Lower leg skin (tissue), 4 donors: Measurements from ENCODE around the gene CHD8. TPM values are rescaled to one million over a fixed set of nuclear protein-coding genes. Genes with fewer than 3 reads are reported as not detected.

Experiments
- DNase-seq, 2 donors: peaks; one replicate each; pipeline ENCODE4 v3.0.0-alpha.2; 2019; ENCODE audit warnings: low spot score in 2 of 2
- H3K4me3 ChIP-seq: fragments of 200-600 bp; sonication (generic); 2 replicates; pipeline ENCODE4 v1.5.1; 2017; ENCODE audit warnings: mild to moderate bottlenecking, low read depth; ENCODE audit not compliant: poor library complexity, severe bottlenecking
- POLR2A ChIP-seq, 2 donors: fragments of 450-650 bp; IDR thresholded peaks; one replicate each; pipeline ENCODE4 v1.6.1; 2016 to 2017; ENCODE audit warnings: antibody characterized with exemption in 2 of 2, mild to moderate bottlenecking in 1 of 2, moderate library complexity in 1 of 2
- WGBS, 2 donors: methylation state at CpG; one replicate each; pipeline ENCODE4 v1.1.5; 2018; 5-methylcytosine and 5-hydroxymethylcytosine counted together
- intact Hi-C: fragments of 100-400 bp; cut with DNase I; formaldehyde crosslinking; loops from one replicate; pipeline ENCODE4 v1.15.0; 2023; ENCODE audit warnings: low total_unique reads
- total RNA-seq, 4 donors: library from RNA; depleted of rRNA; stranded (reverse); fragments of >200 nt; gene quantifications; one replicate each; pipeline ENCODE4 v1.1.0, GENCODE V29; 2016
- TF ChIP-seq, protein P1 (sequence below), 3 donors: fragments of 450-650 bp; IDR thresholded peaks; one replicate each; pipeline ENCODE4 v1.5.1; 2016; ENCODE audit warnings: antibody characterized with exemption in 3 of 3, mild to moderate bottlenecking in 3 of 3, moderate library complexity in 2 of 3

Gene CHD8
- total RNA-seq, 4 donors from 2014 or later = 78.4 to 98.6 (median 97.0) TPM

GRCh38 chr14:21431126-21431525 lies 24.8 kb downstream of the CHD8 start:
- TF ChIP-seq POLR2A (IDR thresholded peaks at IDR 0.05) = no peak
- TF ChIP-seq, protein P1, sequence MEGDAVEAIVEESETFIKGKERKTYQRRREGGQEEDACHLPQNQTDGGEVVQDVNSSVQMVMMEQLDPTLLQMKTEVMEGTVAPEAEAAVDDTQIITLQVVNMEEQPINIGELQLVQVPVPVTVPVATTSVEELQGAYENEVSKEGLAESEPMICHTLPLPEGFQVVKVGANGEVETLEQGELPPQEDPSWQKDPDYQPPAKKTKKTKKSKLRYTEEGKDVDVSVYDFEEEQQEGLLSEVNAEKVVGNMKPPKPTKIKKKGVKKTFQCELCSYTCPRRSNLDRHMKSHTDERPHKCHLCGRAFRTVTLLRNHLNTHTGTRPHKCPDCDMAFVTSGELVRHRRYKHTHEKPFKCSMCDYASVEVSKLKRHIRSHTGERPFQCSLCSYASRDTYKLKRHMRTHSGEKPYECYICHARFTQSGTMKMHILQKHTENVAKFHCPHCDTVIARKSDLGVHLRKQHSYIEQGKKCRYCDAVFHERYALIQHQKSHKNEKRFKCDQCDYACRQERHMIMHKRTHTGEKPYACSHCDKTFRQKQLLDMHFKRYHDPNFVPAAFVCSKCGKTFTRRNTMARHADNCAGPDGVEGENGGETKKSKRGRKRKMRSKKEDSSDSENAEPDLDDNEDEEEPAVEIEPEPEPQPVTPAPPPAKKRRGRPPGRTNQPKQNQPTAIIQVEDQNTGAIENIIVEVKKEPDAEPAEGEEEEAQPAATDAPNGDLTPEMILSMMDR (IDR thresholded peaks at IDR 0.05) = no peak
- no peak overlapping the region for H3K4me3 ChIP-seq
- WGBS, 2 donors = 40 to 72% methylated on average over 2 of the region's 2 CpGs
- peak in 1 of 2 donors; percentile 83 for DNase-seq
- intact Hi-C loops = no loop called here

GRCh38 chr14:21428930-21429329 lies 27.0 kb downstream of the CHD8 start:
- no peak overlapping the region for H3K4me3 ChIP-seq
- no peak for DNase-seq
- intact Hi-C loops = no loop called here
- TF ChIP-seq, protein P1 (IDR thresholded peaks at IDR 0.05) = no peak
- no peak for TF ChIP-seq POLR2A (IDR thresholded peaks at IDR 0.05)
- WGBS, 2 donors = 83 to 87% methylated on average over 4 of the region's 4 CpGs

GRCh38 chr14:21426692-21427091 lies 29.2 kb downstream of the CHD8 start:
- 89 to 95% methylated on average over 1 of the region's 1 CpG for WGBS, 2 donors
- no peak for DNase-seq
- no peak overlapping the region for H3K4me3 ChIP-seq
- intact Hi-C loops = no loop called here
- TF ChIP-seq POLR2A (IDR thresholded peaks at IDR 0.05) = no peak
- TF ChIP-seq, protein P1 (IDR thresholded peaks at IDR 0.05) = no peak

DNA sequence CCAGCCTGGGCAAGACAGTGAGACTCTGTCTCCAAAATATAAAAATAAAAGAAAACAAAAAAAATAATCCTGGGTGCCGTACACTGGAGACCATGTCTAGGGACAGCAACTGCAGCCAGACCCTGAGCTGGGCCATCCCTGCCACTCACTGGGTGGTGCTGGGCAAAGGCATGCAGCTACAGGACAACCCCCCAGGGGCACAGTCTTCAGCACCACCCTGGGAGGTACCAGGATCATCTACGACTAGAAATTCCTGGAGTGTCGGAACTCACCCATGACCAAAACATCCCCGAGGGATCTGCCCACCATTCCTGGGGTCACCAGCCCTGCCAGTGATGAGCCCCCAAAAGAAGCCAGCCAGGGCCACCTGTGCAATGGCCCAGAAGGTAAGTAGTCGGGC lies 36.4 kb downstream of the CHD8 start:
- DNase-seq = no peak
- intact Hi-C loops = no loop called here
- TF ChIP-seq POLR2A (IDR thresholded peaks at IDR 0.05) = no peak
- TF ChIP-seq, protein P1 (IDR thresholded peaks at IDR 0.05) = no peak
- no peak overlapping the region for H3K4me3 ChIP-seq
- WGBS, 2 donors = 76% methylated on average over 5 of the region's 5 CpGs

- intact Hi-C loops = no loop called here
- 96 to 97% methylated on average over 4 of the region's 4 CpGs for WGBS, 2 donors
- TF ChIP-seq, protein P1 (IDR thresholded peaks at IDR 0.05) = no peak
- no peak for TF ChIP-seq POLR2A (IDR thresholded peaks at IDR 0.05)
- no peak for DNase-seq
- H3K4me3 ChIP-seq = no peak overlapping the region
These were observed 40.6 kb downstream of the CHD8 start for GRCh38 chr14:21415329-21415728.

GRCh38 chr14:21414137-21414631 lies 41.7 kb downstream of the CHD8 start:
- WGBS, 2 donors = 95 to 97% methylated on average over 1 of the region's 1 CpG
- TF ChIP-seq, protein P1 (IDR thresholded peaks at IDR 0.05) = no peak
- TF ChIP-seq POLR2A (IDR thresholded peaks at IDR 0.05) = no peak
- intact Hi-C loops = no loop called here
- no peak for DNase-seq
- no peak overlapping the region for H3K4me3 ChIP-seq
